Measurements from ENCODE around the gene KAT2B. TPM values are rescaled to one million over a fixed set of nuclear protein-coding genes. Genes with fewer than 3 reads are reported as not detected.
A peak's percentile ranks its signal among the peaks of the same experiment; 100 is the strongest.

KAT2B gene
- total and polyA plus RNA-seq, 8 donors = 8.2 to 21.6 (median 14.9) TPM

DNA sequence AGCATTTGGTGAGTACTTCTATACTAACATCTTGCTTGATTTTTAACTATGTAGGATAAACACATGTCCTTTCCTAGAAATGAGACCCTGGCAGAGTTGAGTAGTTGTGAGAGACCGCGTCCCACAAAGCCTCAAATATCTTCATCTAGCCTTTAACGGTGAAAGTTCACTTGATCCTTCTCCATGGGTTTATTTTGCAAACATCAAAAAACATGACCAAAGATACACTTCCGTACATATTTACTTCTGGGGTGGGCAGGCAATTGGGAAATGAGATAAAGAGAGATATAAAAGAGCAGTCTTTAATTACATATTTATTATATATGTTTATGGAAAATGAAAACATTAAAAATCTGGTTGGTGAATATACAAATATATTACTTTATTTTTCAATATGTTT lies 5.2 kb upstream of the KAT2B start:
- TF ChIP-seq CTCF (IDR thresholded peaks at IDR 0.05) = no peak
- DNase-seq (no peak), FAIRE-seq (no peak), ATAC-seq (no peak)
- Histone ChIP-seq H3K36me3 (no peaks in the 10 kb centered on the region), H3K27ac (no peak overlapping the region), H3K9me3 (no peaks in the 10 kb centered on the region), H3K4me1 (peaks cover 0 to 6% (median 0%) of the 10 kb centered on the region in 3 donors), H3K4me3 (no peak overlapping the region), H3K27me3 (no peaks in the 10 kb centered on the region)
- WGBS, 2 donors = 73 to 80% methylated on average over 4 of the region's 4 CpGs
- intact Hi-C loops (cut with DNase I) = loop anchor here in 1 of 3 donors (10.0 kb wide), 1 partner anchor 150 kb away; the partner anchor contains the start of gene SGO1

GRCh38 chr3:20037255-20037996 lies 2.8 kb upstream of the KAT2B start:
- 65 to 83% methylated on average over 1 of the region's 1 CpG for WGBS, 2 donors
- no peaks in the 10 kb centered on the region for H3K36me3 ChIP-seq
- peaks cover 0 to 15% (median 9%) of the 10 kb centered on the region in 3 donors for H3K4me1 ChIP-seq
- ATAC-seq = no peak
- no peak for FAIRE-seq
- no peak for TF ChIP-seq CTCF (IDR thresholded peaks at IDR 0.05)
- no peak for DNase-seq
- H3K4me3 ChIP-seq = no peak overlapping the region
- no peaks in the 10 kb centered on the region for H3K27me3 ChIP-seq
- no peaks in the 10 kb centered on the region for H3K9me3 ChIP-seq
- intact Hi-C loops (cut with DNase I) = loop anchor here in 1 of 3 donors (10.0 kb wide), 1 partner anchor 147 kb away; the partner anchor contains the start of gene SGO1
- H3K27ac ChIP-seq = no peak overlapping the region

- WGBS, 2 donors = 7 to 9% methylated on average over 16 of the region's 16 CpGs
- Histone ChIP-seq H3K4me1 (peaks cover 0 to 30% (median 21%) of the 10 kb centered on the region in 3 donors), H3K27me3 (no peaks in the 10 kb centered on the region), H3K4me3 (peak overlapping the region; percentile 49 to 84 (median 70)), H3K9me3 (no peaks in the 10 kb centered on the region), H3K36me3 (no peaks in the 10 kb centered on the region), H3K27ac (peak overlapping the region; percentile 89 to 98 (median 92))
- DNase-seq = no peak
- intact Hi-C loops (cut with DNase I) = loop anchor here in 1 of 3 donors (10.0 kb wide), 1 partner anchor 146 kb away; the partner anchor contains the start of gene SGO1
- no peak for TF ChIP-seq CTCF (IDR thresholded peaks at IDR 0.05)
- no peak for ATAC-seq
- FAIRE-seq = no peak
Observed at GRCh38 chr3:20038699-20039465, 1.4 kb upstream of the KAT2B start.

DNA sequence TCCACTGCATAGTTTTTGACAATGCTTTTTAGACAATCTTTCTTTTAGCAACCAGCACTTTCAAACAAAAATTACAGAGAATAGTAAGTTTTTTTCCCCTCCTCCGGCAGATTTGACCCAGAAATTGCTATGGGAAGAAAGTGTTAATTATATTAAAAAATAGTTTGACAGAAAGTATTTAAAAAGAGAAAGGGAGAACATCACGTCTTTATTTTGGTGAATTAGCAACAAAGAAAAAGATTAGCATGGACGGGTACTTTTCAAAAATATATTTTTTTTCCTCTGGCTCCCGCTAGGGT lies 831 bp upstream of the KAT2B start:
- ATAC-seq (no peak), FAIRE-seq (no peak), DNase-seq (no peak)
- H3K27me3 ChIP-seq = no peaks in the 10 kb centered on the region
- H3K27ac ChIP-seq = peak overlapping the region; percentile 89 to 98 (median 92)
- H3K9me3 ChIP-seq = no peaks in the 10 kb centered on the region
- no peak for TF ChIP-seq CTCF (IDR thresholded peaks at IDR 0.05)
- WGBS, 2 donors = 0 to 1% methylated on average over 4 of the region's 4 CpGs
- peak overlapping the region; percentile 49 to 84 (median 70) for H3K4me3 ChIP-seq
- peaks cover 0 to 34% (median 21%) of the 10 kb centered on the region in 3 donors for H3K4me1 ChIP-seq
- no peaks in the 10 kb centered on the region for H3K36me3 ChIP-seq
- intact Hi-C loops (cut with DNase I) = loop anchor here in 1 of 3 donors (10.0 kb wide), 1 partner anchor 145 kb away; the partner anchor contains the start of gene SGO1
